PC-3 (cell line): ENCODE measurements around the gene FBXO17.

ENCODE experiments used
- CTCF ChIP-seq: fragments of 300-600 bp; sonication (generic); conservative IDR thresholded peaks from 2 replicates; pipeline ENCODE4 v1.5.1; 2017; ENCODE audit warnings: antibody characterized with exemption, low read depth, mild to moderate bottlenecking, low read length
- EZH2 ChIP-seq: fragments of 300-600 bp; sonication (generic); IDR thresholded peaks from one replicate; pipeline ENCODE4 v1.6.1; 2017; ENCODE audit warnings: antibody characterized with exemption, mild to moderate bottlenecking, low read length; ENCODE audit not compliant: unreplicated experiment
- EZH2phosphoT487 ChIP-seq: fragments of 300-600 bp; sonication (generic); IDR thresholded peaks from 2 replicates; pipeline ENCODE4 v1.6.1; 2018; ENCODE audit warnings: mild to moderate bottlenecking, antibody characterized with exemption, low read length, borderline replicate concordance

DNA sequence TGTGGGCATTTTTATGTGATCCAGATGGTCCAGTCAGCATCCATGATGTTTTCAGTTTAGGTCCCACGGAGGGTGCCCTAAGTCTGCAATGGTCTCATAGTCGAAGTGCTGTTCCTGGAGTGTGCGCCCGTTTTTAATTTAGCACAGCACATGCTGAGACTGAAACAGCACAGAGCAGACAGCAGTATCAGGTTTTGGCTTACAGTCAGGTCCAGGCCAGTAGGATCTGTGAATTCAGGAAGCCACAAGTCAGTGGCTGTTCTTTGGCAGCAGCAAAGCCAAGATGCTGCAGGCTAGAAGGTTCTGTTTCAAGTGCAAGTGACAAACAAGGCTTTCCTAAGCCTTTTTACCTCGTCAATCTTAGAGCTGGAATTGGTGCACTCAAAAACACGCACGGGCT is 38.5 kb upstream of the FBXO17 start:
- TF ChIP-seq EZH2 (no peak), CTCF (no peak), EZH2phosphoT487 (no peak)
